K562 (cell line): ENCODE results near the gene TRIAP1. TPM values are rescaled to one million over a fixed set of nuclear protein-coding genes. Genes with fewer than 3 reads are reported as not detected.

Experiments used
- ATAC-seq: fragments of 200-7000 bp; cut with Tn5 transposase; 3 replicates; pipeline ENCODE4 v1.9.1; 2020; ENCODE audit warnings: moderate library complexity
- BruUV-seq: library from RNA; stranded (reverse); fragments of 400-500 nt; replicated peaks from 2 replicates; lab custom pipeline; 2021; lab: Mats Ljungman, UMichigan
- CTCF ChIA-PET: fragments of 300-600 bp; formaldehyde crosslinking; extraction: SDS; loops from one replicate; lab custom pipeline; 2021; ENCODE audit warnings: low intra/inter-chr PET ratio; lab: Yijun Ruan, JAX
- POLR2A ChIA-PET: fragments of 300-600, 350-650 bp; sonication (Branson Sonifier 250); formaldehyde crosslinking; extraction: SDS; loops from one replicate; lab custom pipeline; 2021; ENCODE audit warnings: antibody characterized with exemption, inconsistent platforms; lab: Yijun Ruan, JAX
- DNase-seq, 4 experiments: peaks; one replicate each; pipeline versions ENCODE4 v3.0.0 to v3.0.0-alpha.2; 2011 to 2018; ENCODE audit warnings: low spot score in 3 of 4, mixed read lengths in 3 of 4; ENCODE audit errors: extremely low read depth in 1 of 4
- FAIRE-seq: peaks from 2 replicates; lab custom pipeline; 2011; peaks lifted over from hg19 to GRCh38; lab: Jason Lieb, UNC
- H2AFZ ChIP-seq: 2 replicates; pipeline ENCODE4 v1.6.0; 2011; ENCODE audit warnings: low read depth, low read length, control low read depth, inconsistent platforms
- H3K27ac ChIP-seq: fragments of 200-600 bp; 3 replicates; pipeline ENCODE4 v1.8.0; 2011; ENCODE audit warnings: low read depth, mild to moderate bottlenecking, control low read depth, inconsistent platforms, low read length, moderate library complexity, mixed read lengths; ENCODE audit errors: extremely low read depth
- H3K27me3 ChIP-seq, 2 experiments: fragments of 300-600 bp in 1 of 2; 2 replicates in 1 of 2; 3 replicates in 1 of 2; pipeline versions ENCODE4 v1.6.0 to v1.8.0; 2011; ENCODE audit warnings: inconsistent platforms in 2 of 2, low read length in 2 of 2, mild to moderate bottlenecking in 1 of 2, mixed read lengths in 1 of 2, moderate library complexity in 1 of 2; ENCODE audit not compliant: control insufficient read depth in 2 of 2, insufficient read depth in 2 of 2
- H3K36me3 ChIP-seq: fragments of 300-600 bp; 3 replicates; pipeline ENCODE4 v1.8.0; 2011; ENCODE audit warnings: mild to moderate bottlenecking, low read length, inconsistent platforms; ENCODE audit not compliant: control insufficient read depth, insufficient read depth
- H3K4me1 ChIP-seq, 2 experiments: fragments of 200-600 bp in 1 of 2; replicated peaks in 1 of 2; 2 replicates in 1 of 2; 3 replicates in 1 of 2; pipeline versions ENCODE4 v1.5.1 to v1.8.0; 2011; ENCODE audit warnings: inconsistent platforms in 2 of 2, low read length in 2 of 2, mild to moderate bottlenecking in 1 of 2, mixed read lengths in 1 of 2, moderate library complexity in 1 of 2; ENCODE audit not compliant: control insufficient read depth in 2 of 2, insufficient read depth in 2 of 2
- H3K4me2 ChIP-seq: 2 replicates; pipeline ENCODE4 v1.6.1; 2011; ENCODE audit warnings: low read length, control low read depth, inconsistent platforms, mixed read lengths; ENCODE audit not compliant: insufficient read depth
- H3K4me3 ChIP-seq: fragments of 200-600 bp; sonication (generic), shearing (Covaris generic); 2 replicates; pipeline ENCODE4 v1.5.1; 2016; ENCODE audit warnings: control low read depth, inconsistent platforms
- H3K79me2 ChIP-seq: fragments of 200-600 bp; 3 replicates; pipeline ENCODE4 v1.8.0; 2011; ENCODE audit warnings: low read length, inconsistent platforms; ENCODE audit not compliant: control insufficient read depth, insufficient read depth
- H3K9ac ChIP-seq, 2 experiments: 2 replicates each; pipeline versions ENCODE4 v1.6.0 to v1.6.1; 2011; ENCODE audit warnings: low read depth in 2 of 2, low read length in 2 of 2, control low read depth in 1 of 2, inconsistent platforms in 1 of 2, mild to moderate bottlenecking in 1 of 2, mixed read lengths in 1 of 2; ENCODE audit not compliant: insufficient read depth in 1 of 2
- H3K9me1 ChIP-seq: one replicate; pipeline ENCODE4 v1.6.0; 2011; ENCODE audit warnings: inconsistent platforms, mild to moderate bottlenecking, low read length, moderate library complexity; ENCODE audit not compliant: control insufficient read depth, insufficient read depth
- H3K9me3 ChIP-seq: replicated peaks from 2 replicates; pipeline ENCODE4 v1.5.1; 2011; ENCODE audit warnings: low read depth, low read length, inconsistent platforms; ENCODE audit not compliant: control insufficient read depth, insufficient read depth
- H4K20me1 ChIP-seq: replicated peaks from 2 replicates; pipeline ENCODE4 v1.6.1; 2011; ENCODE audit warnings: low read length, inconsistent platforms, mixed read lengths; ENCODE audit not compliant: control insufficient read depth, insufficient read depth
- CCNT2 ChIP-seq: IDR thresholded peaks from 2 replicates; pipeline ENCODE4 v1.6.1; 2011; ENCODE audit warnings: borderline replicate concordance, low read depth, mild to moderate bottlenecking, moderate library complexity, mixed read lengths, low read length; ENCODE audit not compliant: insufficient read length; ENCODE audit errors: extremely low read depth
- DNMT1 ChIP-seq: fragments of 450-650 bp; IDR thresholded peaks from 2 replicates; pipeline ENCODE4 v1.6.1; 2016; ENCODE audit warnings: antibody characterized with exemption, mild to moderate bottlenecking
- GATA2 ChIP-seq: sonication (generic); formaldehyde crosslinking; IDR thresholded peaks from 2 replicates; pipeline ENCODE4 v1.4.0; 2020; ENCODE audit warnings: mild to moderate bottlenecking, missing genetic modification reagents
- MED1 ChIP-seq: sonication (generic); formaldehyde crosslinking; IDR thresholded peaks from 2 replicates; pipeline ENCODE4 v1.8.1; 2023; ENCODE audit warnings: missing genetic modification reagents, borderline replicate concordance
- NCOA4 ChIP-seq: fragments of 450-650 bp; IDR thresholded peaks from 2 replicates; pipeline ENCODE4 v1.6.1; 2018; ENCODE audit warnings: mild to moderate bottlenecking; ENCODE audit not compliant: partially characterized antibody
- NR2C2 ChIP-seq, 2 experiments: fragments of 200-800 bp in 1 of 2; sonication (Bioruptor generic) in 1 of 2; sonication (generic) in 1 of 2; formaldehyde crosslinking in 1 of 2; IDR thresholded peaks; 2 replicates each; pipeline versions ENCODE4 v1.6.1 to v1.8.0; 2016 to 2022; ENCODE audit warnings: mild to moderate bottlenecking in 1 of 2, missing compliant biosample characterization in 1 of 2, missing genetic modification characterization in 1 of 2, missing genetic modification reagents in 1 of 2
- NR2F6 ChIP-seq: fragments of 450-650 bp; formaldehyde crosslinking; IDR thresholded peaks from 2 replicates; pipeline ENCODE4 v1.4.0; 2020; ENCODE audit warnings: mild to moderate bottlenecking
- POLR2A ChIP-seq: fragments of 450-650 bp; conservative IDR thresholded peaks from 2 replicates; pipeline ENCODE4 v1.6.1; 2016
- POLR2AphosphoS2 ChIP-seq: IDR thresholded peaks from 2 replicates; pipeline ENCODE4 v1.6.1; 2012; ENCODE audit warnings: low read length, improper control_type of control experiment
- RBM17 ChIP-seq: fragments of 200-400 bp; formaldehyde crosslinking; IDR thresholded peaks from 2 replicates; pipeline ENCODE4 v1.6.1; 2017; ENCODE audit warnings: low read depth, mild to moderate bottlenecking, low read length, borderline replicate concordance
- SIN3A ChIP-seq, 2 experiments: fragments of 150-350 bp in 1 of 2; IDR thresholded peaks; 2 replicates each; pipeline ENCODE4 v1.6.1; 2011 to 2016; ENCODE audit warnings: borderline replicate concordance in 2 of 2, low read depth in 2 of 2, low read length in 2 of 2, mild to moderate bottlenecking in 2 of 2, moderate library complexity in 2 of 2; ENCODE audit not compliant: control insufficient read depth in 1 of 2
- SUPT5H ChIP-seq: fragments of 450-650 bp; IDR thresholded peaks from 2 replicates; pipeline ENCODE4 v1.6.1; 2016
- TAF15 ChIP-seq: fragments of 200-400 bp; formaldehyde crosslinking; IDR thresholded peaks from 2 replicates; pipeline ENCODE4 v1.6.1; 2017; ENCODE audit warnings: mild to moderate bottlenecking, low read depth, low read length, moderate library complexity
- TCF7 ChIP-seq: sonication (generic); IDR thresholded peaks from 2 replicates; pipeline ENCODE4 v1.6.1; 2016; ENCODE audit warnings: antibody characterized with exemption, borderline replicate concordance
- ZNF347 ChIP-seq: fragments of 450-650 bp; formaldehyde crosslinking; IDR thresholded peaks from 2 replicates; pipeline ENCODE4 v1.4.0; 2020; ENCODE audit warnings: low read depth, mild to moderate bottlenecking, moderate library complexity
- ZNF79 ChIP-seq: fragments of 250-450 bp; sonication (Bioruptor Pico); IDR thresholded peaks from 2 replicates; pipeline ENCODE4 v1.4.0; 2020; ENCODE audit warnings: low read depth, mild to moderate bottlenecking, moderate library complexity
- WGBS: fragments of 100-300 bp; shearing (Covaris generic); methylation state at CpG from one replicate; pipeline ENCODE4 v1.1.6; 2016; ENCODE audit warnings: low coverage, mixed read lengths; ENCODE audit not compliant: insufficient coverage; ENCODE audit errors: missing lambda C conversion rate; 5-methylcytosine and 5-hydroxymethylcytosine counted together
- in situ Hi-C: fragments of 300-500 bp; cut with MboI; formaldehyde crosslinking; loops from 4 replicates; pipeline ENCODE4 v1.15.0; 2018; ENCODE audit warnings: inconsistent platforms, mixed read lengths
- intact Hi-C: fragments of 100-400 bp; cut with micrococcal nuclease; formaldehyde crosslinking; loops from 2 replicates; pipeline ENCODE4 v1.14.2; 2022
- polyA plus RNA-seq, 8 experiments: library from polyadenylated mRNA; depleted of rRNA in 4 of 8; stranded (reverse) in 5 of 8; unstranded in 3 of 8; fragments of >200 nt; fragmentation: Nextera tagmentation in 2 of 8; fragmentation: Illumina TruSeq in 1 of 8; extraction: Ambion mirVana in 2 of 8; extraction: Trizol in 1 of 8; gene quantifications; 2 replicates each; pipeline versions ENCODE4 v1.2.1 to v1.2.3, GENCODE V29; 2011 to 2014; ENCODE audit warnings: inconsistent platforms in 1 of 8, missing spikeins in 1 of 8
- total RNA-seq, 7 experiments: library from RNA; depleted of rRNA in 6 of 7; stranded (reverse); fragments of >200 nt in 6 of 7; fragmentation: Illumina TruSeq in 2 of 7; extraction: Trizol in 2 of 7; gene quantifications; 2 replicates each; pipeline versions ENCODE4 v1.2.1 to v1.2.3, GENCODE V29; 2011 to 2021; ENCODE audit warnings: low replicate concordance in 1 of 7
- TF ChIP-seq, protein P1 (sequence below): IDR thresholded peaks from 2 replicates; pipeline ENCODE4 v1.6.1; 2011; ENCODE audit warnings: borderline replicate concordance, low read depth, mild to moderate bottlenecking, moderate library complexity, low read length; ENCODE audit not compliant: insufficient read depth, poor library complexity, severe bottlenecking
- TF ChIP-seq, protein P2 (sequence below): fragments of 250-450 bp; sonication (Bioruptor Pico); IDR thresholded peaks from 2 replicates; pipeline ENCODE4 v1.8.0; 2022; ENCODE audit warnings: moderate library complexity, mild to moderate bottlenecking, inconsistent platforms

Gene TRIAP1
- total and polyA plus RNA-seq, 9 of the 15 experiments (the other 6 are each of a cell fraction or from before 2014, with no cell fraction given) = 37.3 to 354 (median 65.4) TPM

DNA sequence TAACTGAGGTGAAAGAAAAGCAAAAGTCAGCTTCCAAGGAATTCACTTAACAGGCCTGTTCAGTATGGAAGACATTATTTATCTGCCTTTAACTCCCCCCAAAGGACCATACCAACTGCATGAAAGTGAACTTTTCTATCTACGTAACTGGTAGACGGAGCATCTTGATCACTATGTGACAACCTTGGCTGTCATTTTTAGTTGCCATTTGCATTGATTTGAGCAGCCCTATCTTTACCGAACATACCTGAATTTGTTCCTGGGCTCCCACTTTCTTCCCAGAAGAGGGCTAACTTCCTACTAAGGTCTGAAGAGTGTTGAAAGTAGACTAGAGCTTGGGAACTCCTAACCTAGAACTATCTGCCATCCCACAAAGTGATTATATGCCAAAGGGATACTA is 14.0 kb upstream of the TRIAP1 start:
- no peaks in the 10 kb centered on the region for H3K9me3 ChIP-seq
- H3K36me3 ChIP-seq = peaks cover 94% of the 10 kb centered on the region
- 89% methylated on average over 3 of the region's 3 CpGs for WGBS
- no peak overlapping the region for H3K4me2 ChIP-seq
- FAIRE-seq (no peak), DNase-seq (no peak), ATAC-seq (no peak)
- TF ChIP-seq MED1 (CRISPR knock-in tag) = no peak
- TF ChIP-seq NCOA4 = no peak
- TF ChIP-seq SIN3A (IDR thresholded peaks at IDR 0.05; ENCODE audit: borderline replicate concordance in 2 of 2, control insufficient read depth in 1 of 2, low read depth in 2 of 2, low read length in 2 of 2) = no peak
- TF ChIP-seq, protein P1, sequence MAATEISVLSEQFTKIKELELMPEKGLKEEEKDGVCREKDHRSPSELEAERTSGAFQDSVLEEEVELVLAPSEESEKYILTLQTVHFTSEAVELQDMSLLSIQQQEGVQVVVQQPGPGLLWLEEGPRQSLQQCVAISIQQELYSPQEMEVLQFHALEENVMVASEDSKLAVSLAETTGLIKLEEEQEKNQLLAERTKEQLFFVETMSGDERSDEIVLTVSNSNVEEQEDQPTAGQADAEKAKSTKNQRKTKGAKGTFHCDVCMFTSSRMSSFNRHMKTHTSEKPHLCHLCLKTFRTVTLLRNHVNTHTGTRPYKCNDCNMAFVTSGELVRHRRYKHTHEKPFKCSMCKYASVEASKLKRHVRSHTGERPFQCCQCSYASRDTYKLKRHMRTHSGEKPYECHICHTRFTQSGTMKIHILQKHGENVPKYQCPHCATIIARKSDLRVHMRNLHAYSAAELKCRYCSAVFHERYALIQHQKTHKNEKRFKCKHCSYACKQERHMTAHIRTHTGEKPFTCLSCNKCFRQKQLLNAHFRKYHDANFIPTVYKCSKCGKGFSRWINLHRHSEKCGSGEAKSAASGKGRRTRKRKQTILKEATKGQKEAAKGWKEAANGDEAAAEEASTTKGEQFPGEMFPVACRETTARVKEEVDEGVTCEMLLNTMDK = no peak
- no peak for TF ChIP-seq NR2F6 (CRISPR knock-in tag)
- no peak for TF ChIP-seq TCF7
- peak; percentile 46; the same call in 1 of the 2 replicates for TF ChIP-seq POLR2A
- no peak for TF ChIP-seq DNMT1
- TF ChIP-seq, protein P2, sequence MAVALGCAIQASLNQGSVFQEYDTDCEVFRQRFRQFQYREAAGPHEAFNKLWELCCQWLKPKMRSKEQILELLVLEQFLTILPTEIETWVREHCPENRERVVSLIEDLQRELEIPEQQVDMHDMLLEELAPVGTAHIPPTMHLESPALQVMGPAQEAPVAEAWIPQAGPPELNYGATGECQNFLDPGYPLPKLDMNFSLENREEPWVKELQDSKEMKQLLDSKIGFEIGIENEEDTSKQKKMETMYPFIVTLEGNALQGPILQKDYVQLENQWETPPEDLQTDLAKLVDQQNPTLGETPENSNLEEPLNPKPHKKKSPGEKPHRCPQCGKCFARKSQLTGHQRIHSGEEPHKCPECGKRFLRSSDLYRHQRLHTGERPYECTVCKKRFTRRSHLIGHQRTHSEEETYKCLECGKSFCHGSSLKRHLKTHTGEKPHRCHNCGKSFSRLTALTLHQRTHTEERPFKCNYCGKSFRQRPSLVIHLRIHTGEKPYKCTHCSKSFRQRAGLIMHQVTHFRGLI (CRISPR knock-in tag) = no peak
- no peak for TF ChIP-seq TAF15
- TF ChIP-seq CCNT2 = no peak
- TF ChIP-seq ZNF79 (CRISPR knock-in tag) = no peak
- TF ChIP-seq POLR2AphosphoS2 = 0 out of 2 replicates have a peak, but pooled peaks have one; percentile 13
- TF ChIP-seq GATA2 (CRISPR knock-in tag) = no peak
- no peak for TF ChIP-seq RBM17
- TF ChIP-seq ZNF347 (CRISPR knock-in tag) = no peak
- TF ChIP-seq SUPT5H = 0 out of 2 replicates have a peak, but pooled peaks have one; percentile 27
- no peak for TF ChIP-seq NR2C2 (CRISPR knock-in tag; IDR thresholded peaks at IDR 0.05)
- no peak for TF ChIP-seq NR2C2 (tag; IDR thresholded peaks at IDR 0.05)
- no peak overlapping the region for H2AFZ ChIP-seq
- H3K9ac ChIP-seq = no peak overlapping the region
- peaks cover 17% of the 10 kb centered on the region; the same call in 1 of the 2 replicates for H4K20me1 ChIP-seq
- intact Hi-C loops (no loop called here), in situ Hi-C loops (no loop called here)
- H3K9me1 ChIP-seq = no peaks in the 10 kb centered on the region
- H3K79me2 ChIP-seq = peaks cover 16% of the 10 kb centered on the region; the same call in 2 of the 3 replicates
- BruUV-seq = TSS peak; percentile 27
- no peaks in the 10 kb centered on the region for H3K27me3 ChIP-seq
- POLR2A ChIA-PET = interaction anchor here (1.2 to 8.1 kb wide), 3 partner anchors 9 to 120 kb away, joined by 3 to 38 read pairs (median 23); partner anchors contain the start of genes GATC and TRIAP1
- H3K4me1 ChIP-seq = no peaks in the 10 kb centered on the region
- no peak overlapping the region for H3K27ac ChIP-seq
- H3K4me3 ChIP-seq = no peak overlapping the region
- CTCF ChIA-PET = no interaction called here
